GM10266 (cell line): Measurements from ENCODE around the gene YAE1.
"Not testable (repeated sequence)": the region's sequence is repeated elsewhere in the genome, so short reads cannot be mapped to it uniquely, and the experiment has no call there.

ENCODE experiments used
- DNase-seq: peaks from one replicate; pipeline ENCODE4 v3.0.0; 2012; ENCODE audit errors: extremely low spot score
- CTCF ChIP-seq: IDR thresholded peaks from 2 replicates; pipeline ENCODE4 v1.5.1; 2012; ENCODE audit warnings: mild to moderate bottlenecking, low read depth; ENCODE audit not compliant: control insufficient read depth, insufficient read depth; ENCODE audit errors: missing control alignments

The YAE1 gene

GRCh38 chr7:39535720-39536119 is 30.5 kb upstream of the YAE1 start:
- DNase-seq: no peak
- TF ChIP-seq CTCF: no peak

GRCh38 chr7:39536951-39537350 is 29.3 kb upstream of the YAE1 start:
- TF ChIP-seq CTCF: no peak
- DNase-seq: no peak

- no peak for DNase-seq
- TF ChIP-seq CTCF: no peak
These were observed 26.4 kb upstream of the YAE1 start for GRCh38 chr7:39539816-39540215.

GRCh38 chr7:39540320-39540719 is 25.9 kb upstream of the YAE1 start:
- TF ChIP-seq CTCF: no peak
- DNase-seq: no peak

GRCh38 chr7:39541511-39541910 is 24.7 kb upstream of the YAE1 start:
- no peak for DNase-seq
- no peak for TF ChIP-seq CTCF

GRCh38 chr7:39544774-39545173 is 21.4 kb upstream of the YAE1 start:
- not testable (repeated sequence) for DNase-seq

- TF ChIP-seq CTCF: no peak
These were observed 18.9 kb upstream of the YAE1 start for GRCh38 chr7:39547336-39547735.

GRCh38 chr7:39550411-39550810 is 15.8 kb upstream of the YAE1 start:
- TF ChIP-seq CTCF: no peak
- no peak for DNase-seq

More at GRCh38 chr7:39547336-39547735, 18.9 kb upstream of the YAE1 start:
- no peak for DNase-seq
